HCT116 (cell line): ENCODE data around the gene TTLL9. TPM values are rescaled to one million over a fixed set of nuclear protein-coding genes. Genes with fewer than 3 reads are reported as not detected.

Experiments
- ATAC-seq: fragments of 200-7000 bp; cut with Tn5 transposase; 2 replicates; pipeline ENCODE4 v1.9.1; 2020; ENCODE audit warnings: mild to moderate bottlenecking, moderate library complexity
- BruUV-seq: library from RNA; stranded (reverse); fragments of 400-500 nt; replicated peaks from 2 replicates; lab custom pipeline; 2021; lab: Mats Ljungman, UMichigan
- CTCF ChIA-PET: fragments of 300-600 bp; sonication (Branson Sonifier 250); formaldehyde crosslinking; loops from one replicate; lab custom pipeline; 2021; ENCODE audit warnings: antibody characterized with exemption; lab: Charles Lee
- POLR2A ChIA-PET: fragments of 300-600, 350-600 bp; sonication (Branson Sonifier 250); formaldehyde crosslinking; loops from one replicate; lab custom pipeline; 2021; ENCODE audit warnings: antibody characterized with exemption; lab: Charles Lee
- RAD21 ChIA-PET, 2 experiments: fragments of 300-600 bp; sonication (Branson Sonifier 250); formaldehyde crosslinking; loops; one replicate each; lab custom pipeline; 2023; ENCODE audit warnings: low total read pairs in 2 of 2; ENCODE audit not compliant: uncharacterized antibody in 2 of 2, unreplicated experiment in 2 of 2, low non-redundant PET in 1 of 2; lab: Charles Lee
- DNase-seq: peaks from one replicate; pipeline ENCODE4 v3.0.0-alpha.2; 2010; ENCODE audit warnings: low read depth, low spot score
- H2AFZ ChIP-seq: fragments of 200-600 bp; shearing (Covaris generic), sonication (generic); 2 replicates; pipeline ENCODE4 v1.6.1; 2017; ENCODE audit warnings: low read depth, mixed run types, mixed read lengths, antibody characterized with exemption, low read length; ENCODE audit not compliant: poor library complexity, severe bottlenecking
- H3K27ac ChIP-seq: 2 replicates; pipeline ENCODE4 v1.5.1; 2012; ENCODE audit warnings: low read depth, low read length
- H3K27me3 ChIP-seq: fragments of 200-600 bp; sonication (generic); 2 replicates; pipeline ENCODE4 v1.6.1; 2016; ENCODE audit warnings: mixed run types, low read length, mixed read lengths; ENCODE audit not compliant: insufficient read depth
- H3K36me3 ChIP-seq, 2 experiments: fragments of 200-500 bp in 1 of 2; fragments of 200-600 bp in 1 of 2; sonication (Bioruptor generic) in 1 of 2; sonication (generic) in 1 of 2; 2 replicates each; pipeline versions ENCODE4 v1.5.1 to v1.6.1; 2014 to 2016; ENCODE audit warnings: low read length in 2 of 2, inconsistent platforms in 1 of 2, mixed read lengths in 1 of 2, mixed run types in 1 of 2; ENCODE audit not compliant: insufficient read depth in 2 of 2, control insufficient read depth in 1 of 2
- H3K4me1 ChIP-seq, 2 experiments: fragments of 200-600 bp in 1 of 2; sonication (generic) in 1 of 2; 2 replicates each; pipeline versions ENCODE4 v1.5.1 to v1.6.1; 2012 to 2017; ENCODE audit warnings: low read length in 2 of 2, inconsistent platforms in 1 of 2, mild to moderate bottlenecking in 1 of 2, mixed read lengths in 1 of 2, mixed run types in 1 of 2, moderate library complexity in 1 of 2; ENCODE audit not compliant: insufficient read depth in 2 of 2, control insufficient read depth in 1 of 2
- H3K4me2 ChIP-seq: fragments of 200-600 bp; sonication (generic); 2 replicates; pipeline ENCODE4 v1.6.1; 2017; ENCODE audit warnings: mixed run types, low read length, mixed read lengths
- H3K4me3 ChIP-seq, 2 experiments: fragments of 200-600 bp in 1 of 2; sonication (generic) in 1 of 2; replicated peaks in 1 of 2; 2 replicates each; pipeline ENCODE4 v1.5.1; 2011 to 2016; ENCODE audit warnings: low read length in 2 of 2, control low read depth in 1 of 2, low read depth in 1 of 2, mild to moderate bottlenecking in 1 of 2, mixed read lengths in 1 of 2, mixed run types in 1 of 2
- H3K79me2 ChIP-seq: fragments of 200-600 bp; sonication (generic); 2 replicates; pipeline ENCODE4 v1.6.1; 2017; ENCODE audit warnings: mild to moderate bottlenecking, mixed run types, low read length, moderate library complexity, mixed read lengths; ENCODE audit not compliant: insufficient read depth
- H3K9ac ChIP-seq: fragments of 200-600 bp; sonication (generic); 2 replicates; pipeline ENCODE4 v1.6.1; 2016; ENCODE audit warnings: low read length, mixed read lengths
- H3K9me2 ChIP-seq: fragments of 200-600 bp; sonication (generic), shearing (Covaris generic); 2 replicates; pipeline ENCODE4 v1.6.1; 2017; ENCODE audit warnings: mixed run types, mild to moderate bottlenecking, moderate library complexity; ENCODE audit not compliant: insufficient read depth
- H3K9me3 ChIP-seq, 2 experiments: fragments of 200-500 bp in 1 of 2; fragments of 200-600 bp in 1 of 2; sonication (Bioruptor generic) in 1 of 2; sonication (generic) in 1 of 2; 2 replicates each; pipeline ENCODE4 v1.6.1; 2014 to 2017; ENCODE audit warnings: low read length in 2 of 2, mixed read lengths in 2 of 2, inconsistent platforms in 1 of 2, low read depth in 1 of 2, mild to moderate bottlenecking in 1 of 2, mixed run types in 1 of 2, moderate library complexity in 1 of 2; ENCODE audit not compliant: control insufficient read depth in 1 of 2, insufficient read depth in 1 of 2
- H4K20me1 ChIP-seq: fragments of 200-600 bp; sonication (generic), shearing (Covaris generic); 2 replicates; pipeline ENCODE4 v1.6.1; 2017; ENCODE audit warnings: mixed run types, mild to moderate bottlenecking, moderate library complexity; ENCODE audit not compliant: insufficient read depth
- CEBPB ChIP-seq: IDR thresholded peaks from 2 replicates; pipeline ENCODE4 v1.6.1; 2012; ENCODE audit warnings: low read depth
- EZH2 ChIP-seq: fragments of 200-600 bp; sonication (generic); IDR thresholded peaks from 2 replicates; pipeline ENCODE4 v1.6.1; 2017; ENCODE audit warnings: antibody characterized with exemption, mixed run types
- JUND ChIP-seq: IDR thresholded peaks from 2 replicates; pipeline ENCODE4 v1.6.1; 2012
- POLR2A ChIP-seq: IDR thresholded peaks from 2 replicates; pipeline ENCODE4 v1.7.0; 2011; ENCODE audit warnings: borderline replicate concordance; ENCODE audit not compliant: insufficient read depth, insufficient read length; ENCODE audit errors: extremely low read depth
- POLR2AphosphoS5 ChIP-seq: IDR thresholded peaks from 2 replicates; pipeline ENCODE4 v1.6.1; 2011; ENCODE audit warnings: mild to moderate bottlenecking, low read depth, low read length, moderate library complexity
- RAD21 ChIP-seq: IDR thresholded peaks from 2 replicates; pipeline ENCODE4 v1.6.1; 2012; ENCODE audit warnings: low read depth, mild to moderate bottlenecking
- SRF ChIP-seq: IDR thresholded peaks from 2 replicates; pipeline ENCODE4 v1.6.1; 2012; ENCODE audit warnings: low read depth
- intact Hi-C: fragments of 100-400 bp; cut with micrococcal nuclease; formaldehyde crosslinking; loops from 2 replicates; pipeline ENCODE4 v1.10.0; 2022
- total RNA-seq: library from RNA; stranded (reverse); gene quantifications from one replicate; pipeline ENCODE4 v1.2.1, GENCODE V29; 2021; ENCODE audit not compliant: unreplicated experiment
- TF ChIP-seq, protein P1 (sequence below): IDR thresholded peaks from 2 replicates; pipeline ENCODE4 v1.6.1; 2012; ENCODE audit warnings: low read depth
- TF ChIP-seq, protein P2 (sequence below): IDR thresholded peaks from 2 replicates; pipeline ENCODE4 v1.6.1; 2012

The TTLL9 gene
- total RNA-seq, 1 experiment from 2014 or later: not detected

DNA sequence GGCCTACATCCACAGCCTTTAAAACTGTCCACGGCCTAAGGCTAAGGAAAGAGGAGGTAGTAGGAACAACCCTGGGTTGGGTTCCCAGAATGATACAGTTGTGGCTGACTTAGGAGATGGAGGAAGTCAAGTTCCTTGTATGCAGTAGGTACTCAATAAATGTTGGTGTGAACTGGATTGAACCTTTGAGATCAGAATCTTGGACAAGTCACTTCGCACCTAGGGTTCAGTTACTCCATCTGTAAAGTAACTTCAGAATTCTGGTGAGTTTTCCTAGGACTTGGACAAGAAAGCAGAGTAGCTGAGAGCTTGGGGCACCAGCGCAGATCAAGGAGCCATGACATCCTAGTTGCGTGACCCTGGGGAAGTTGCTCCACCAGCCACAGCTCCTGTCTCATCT, 106.6 kb downstream of the TTLL9 start (continued):
- TF ChIP-seq, protein P1, sequence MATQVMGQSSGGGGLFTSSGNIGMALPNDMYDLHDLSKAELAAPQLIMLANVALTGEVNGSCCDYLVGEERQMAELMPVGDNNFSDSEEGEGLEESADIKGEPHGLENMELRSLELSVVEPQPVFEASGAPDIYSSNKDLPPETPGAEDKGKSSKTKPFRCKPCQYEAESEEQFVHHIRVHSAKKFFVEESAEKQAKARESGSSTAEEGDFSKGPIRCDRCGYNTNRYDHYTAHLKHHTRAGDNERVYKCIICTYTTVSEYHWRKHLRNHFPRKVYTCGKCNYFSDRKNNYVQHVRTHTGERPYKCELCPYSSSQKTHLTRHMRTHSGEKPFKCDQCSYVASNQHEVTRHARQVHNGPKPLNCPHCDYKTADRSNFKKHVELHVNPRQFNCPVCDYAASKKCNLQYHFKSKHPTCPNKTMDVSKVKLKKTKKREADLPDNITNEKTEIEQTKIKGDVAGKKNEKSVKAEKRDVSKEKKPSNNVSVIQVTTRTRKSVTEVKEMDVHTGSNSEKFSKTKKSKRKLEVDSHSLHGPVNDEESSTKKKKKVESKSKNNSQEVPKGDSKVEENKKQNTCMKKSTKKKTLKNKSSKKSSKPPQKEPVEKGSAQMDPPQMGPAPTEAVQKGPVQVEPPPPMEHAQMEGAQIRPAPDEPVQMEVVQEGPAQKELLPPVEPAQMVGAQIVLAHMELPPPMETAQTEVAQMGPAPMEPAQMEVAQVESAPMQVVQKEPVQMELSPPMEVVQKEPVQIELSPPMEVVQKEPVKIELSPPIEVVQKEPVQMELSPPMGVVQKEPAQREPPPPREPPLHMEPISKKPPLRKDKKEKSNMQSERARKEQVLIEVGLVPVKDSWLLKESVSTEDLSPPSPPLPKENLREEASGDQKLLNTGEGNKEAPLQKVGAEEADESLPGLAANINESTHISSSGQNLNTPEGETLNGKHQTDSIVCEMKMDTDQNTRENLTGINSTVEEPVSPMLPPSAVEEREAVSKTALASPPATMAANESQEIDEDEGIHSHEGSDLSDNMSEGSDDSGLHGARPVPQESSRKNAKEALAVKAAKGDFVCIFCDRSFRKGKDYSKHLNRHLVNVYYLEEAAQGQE: no peak

DNA sequence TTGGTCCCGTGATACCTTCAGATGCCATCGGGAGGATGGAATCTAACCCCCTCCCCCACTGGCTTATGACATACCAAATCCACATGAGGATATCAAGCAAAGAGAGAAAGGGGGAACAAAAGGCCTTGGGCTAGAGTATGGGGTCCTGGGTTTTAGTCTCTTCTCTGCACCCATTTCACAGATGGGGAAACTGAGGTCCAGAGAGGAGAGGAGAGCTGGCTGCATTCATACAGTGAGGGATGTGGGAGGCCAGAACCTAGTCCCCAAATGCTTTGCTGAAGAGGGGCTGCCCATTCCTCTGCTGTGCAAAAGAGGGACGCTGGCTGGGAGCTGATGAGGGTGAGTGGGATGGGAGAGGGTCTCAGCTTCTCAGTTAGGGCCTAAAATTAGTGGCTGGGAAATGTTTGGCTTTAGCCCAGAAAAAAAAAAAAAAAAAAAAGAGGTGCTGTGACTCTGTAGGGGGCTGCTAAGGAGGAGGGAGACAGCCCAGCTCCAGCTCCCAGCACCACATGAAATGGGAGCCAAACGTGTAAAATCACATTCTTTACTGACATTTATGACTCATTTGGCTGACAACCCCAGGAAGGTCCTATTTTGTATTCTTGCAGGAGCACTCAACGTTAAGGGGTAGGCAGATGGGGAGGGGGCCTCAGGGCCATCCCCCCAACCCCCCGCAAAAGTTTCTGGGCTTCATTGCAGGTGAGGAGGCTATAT, 109.4 kb downstream of the TTLL9 start:
- BruUV-seq: no TSS peak
- RAD21 ChIA-PET: no interaction called here
- Histone ChIP-seq H3K36me3 (no peaks in the 10 kb centered on the region), H3K27ac (no peak overlapping the region), H3K9ac (no peak overlapping the region), H3K4me1 (no peaks in the 10 kb centered on the region), H3K9me2 (no peaks in the 10 kb centered on the region), H4K20me1 (no peaks in the 10 kb centered on the region), H3K79me2 (no peaks in the 10 kb centered on the region), H3K4me3 (no peak overlapping the region), H2AFZ (no peak overlapping the region), H3K4me2 (no peak overlapping the region), H3K9me3 (no peaks in the 10 kb centered on the region), H3K27me3 (peaks cover 8% of the 10 kb centered on the region)
- TF ChIP-seq, protein P2, sequence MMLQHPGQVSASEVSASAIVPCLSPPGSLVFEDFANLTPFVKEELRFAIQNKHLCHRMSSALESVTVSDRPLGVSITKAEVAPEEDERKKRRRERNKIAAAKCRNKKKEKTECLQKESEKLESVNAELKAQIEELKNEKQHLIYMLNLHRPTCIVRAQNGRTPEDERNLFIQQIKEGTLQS: no peak
- no peak for TF ChIP-seq EZH2
- no peak for TF ChIP-seq CEBPB
- no peak for TF ChIP-seq POLR2AphosphoS5
- no peak for TF ChIP-seq POLR2A
- TF ChIP-seq RAD21: no peak
- no peak for TF ChIP-seq JUND
- no peak for TF ChIP-seq SRF
- ATAC-seq: no peak
- no peak for DNase-seq
- intact Hi-C loops: no loop called here
- CTCF ChIA-PET: no interaction called here
- POLR2A ChIA-PET: no interaction called here
